ENCODE measurements around the gene ZRANB3. TPM values are rescaled to one million over a fixed set of nuclear protein-coding genes. Genes with fewer than 3 reads are reported as not detected.

Gene ZRANB3
- total and polyA plus RNA-seq, 8 donors: 3.5 to 11.2 (median 9.5) TPM

- no peak for TF ChIP-seq CTCF (IDR thresholded peaks at IDR 0.05)
- H3K27ac ChIP-seq: no peak overlapping the region
- H3K9me3 ChIP-seq: no peaks in the 10 kb centered on the region
- intact Hi-C loops (cut with DNase I): no loop called here
- no peak for DNase-seq
- no peaks in the 10 kb centered on the region for H3K4me1 ChIP-seq
- no peak overlapping the region for H3K4me3 ChIP-seq
- no peaks in the 10 kb centered on the region for H3K27me3 ChIP-seq
- ATAC-seq: no peak
- peaks cover 0 to 8% of the 10 kb centered on the region in 2 donors for H3K36me3 ChIP-seq
Observed at GRCh38 chr2:135182601-135183000, 348.4 kb downstream of the ZRANB3 start.

GRCh38 chr2:135182190-135182589 is 348.8 kb downstream of the ZRANB3 start:
- no peak for TF ChIP-seq CTCF (IDR thresholded peaks at IDR 0.05)
- no peaks in the 10 kb centered on the region for H3K4me1 ChIP-seq
- peaks cover 0 to 4% of the 10 kb centered on the region in 2 donors for H3K9me3 ChIP-seq
- H3K27me3 ChIP-seq: no peaks in the 10 kb centered on the region
- H3K27ac ChIP-seq: no peak overlapping the region
- intact Hi-C loops (cut with DNase I): no loop called here
- no peak for ATAC-seq
- no peak for DNase-seq
- peaks cover 0 to 12% of the 10 kb centered on the region in 2 donors for H3K36me3 ChIP-seq
- no peak overlapping the region for H3K4me3 ChIP-seq

- Histone ChIP-seq H3K36me3 (peaks cover 0 to 35% of the 10 kb centered on the region in 2 donors), H3K27ac (no peak overlapping the region), H3K4me3 (no peak overlapping the region), H3K9me3 (peaks cover 0 to 12% of the 10 kb centered on the region in 2 donors), H3K4me1 (no peaks in the 10 kb centered on the region), H3K27me3 (no peaks in the 10 kb centered on the region)
- DNase-seq (no peak), ATAC-seq (no peak)
- intact Hi-C loops (cut with DNase I): no loop called here
- TF ChIP-seq CTCF (IDR thresholded peaks at IDR 0.05): no peak
Observed at GRCh38 chr2:135179689-135180088, 351.3 kb downstream of the ZRANB3 start.

- Histone ChIP-seq H3K4me3 (no peak overlapping the region), H3K27me3 (no peaks in the 10 kb centered on the region), H3K27ac (no peak overlapping the region), H3K36me3 (peaks cover 0 to 78% of the 10 kb centered on the region in 2 donors), H3K9me3 (peaks cover 0 to 12% of the 10 kb centered on the region in 2 donors), H3K4me1 (no peaks in the 10 kb centered on the region)
- ATAC-seq (no peak), DNase-seq (no peak)
- intact Hi-C loops (cut with DNase I): no loop called here
- TF ChIP-seq CTCF (IDR thresholded peaks at IDR 0.05): no peak
Observed at GRCh38 chr2:135175177-135175576, 355.8 kb downstream of the ZRANB3 start.

- H3K9me3 ChIP-seq: peaks cover 0 to 12% of the 10 kb centered on the region in 2 donors
- DNase-seq: no peak
- intact Hi-C loops (cut with DNase I): no loop called here
- peaks cover 0 to 83% of the 10 kb centered on the region in 2 donors for H3K36me3 ChIP-seq
- H3K27me3 ChIP-seq: no peaks in the 10 kb centered on the region
- no peak overlapping the region for H3K4me3 ChIP-seq
- H3K27ac ChIP-seq: no peak overlapping the region
- no peak for TF ChIP-seq CTCF (IDR thresholded peaks at IDR 0.05)
- no peak for ATAC-seq
- H3K4me1 ChIP-seq: no peaks in the 10 kb centered on the region
Observed at GRCh38 chr2:135174810-135175093, 356.3 kb downstream of the ZRANB3 start.
